GM12891 (cell line): Measurements from ENCODE around the gene NMS.

Experiments used
- PAX5 ChIP-seq: IDR thresholded peaks from 2 replicates; pipeline ENCODE4 v1.6.1; 2011; ENCODE audit warnings: low read length, moderate library complexity, mild to moderate bottlenecking; ENCODE audit not compliant: insufficient read depth, severe bottlenecking
- POLR2A ChIP-seq: IDR thresholded peaks from 2 replicates; pipeline ENCODE4 v1.6.1; 2011; ENCODE audit warnings: low read depth, low read length, control low read depth
- POLR2AphosphoS5 ChIP-seq: IDR thresholded peaks from 2 replicates; pipeline ENCODE4 v1.6.1; 2011; ENCODE audit warnings: low read depth, low read length, control low read depth
- SPI1 ChIP-seq: IDR thresholded peaks from 2 replicates; pipeline ENCODE4 v1.6.1; 2011; ENCODE audit warnings: low read depth, low read length, control low read depth
- TAF1 ChIP-seq: IDR thresholded peaks from 2 replicates; pipeline ENCODE4 v1.6.1; 2011; ENCODE audit warnings: low read depth, low read length, control low read depth

DNA sequence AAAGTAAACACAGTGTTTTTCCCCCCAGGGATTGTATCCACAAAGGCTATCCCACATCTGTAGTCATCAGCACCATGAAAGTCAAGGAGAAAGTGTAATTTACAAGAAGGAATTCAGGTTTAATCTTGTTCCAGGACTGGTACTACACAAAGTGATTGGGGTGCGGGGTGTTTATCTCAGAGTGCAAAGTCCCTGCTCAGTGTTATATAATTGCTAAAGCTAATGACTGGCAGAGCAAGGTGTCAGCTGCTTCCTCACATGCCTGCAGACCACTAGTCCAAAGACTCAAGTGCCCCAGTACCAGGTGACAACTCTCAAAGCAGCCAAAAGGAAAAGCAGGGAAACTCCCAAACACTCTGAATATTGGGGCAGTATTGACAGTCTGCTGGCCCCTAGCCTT lies 52.1 kb downstream of the NMS start:
- TF ChIP-seq POLR2A (no peak), POLR2AphosphoS5 (no peak), SPI1 (no peak), TAF1 (no peak), PAX5 (no peak)
